Measurements from ENCODE around the gene TOMM40L.

- TF ChIP-seq EP300 (conservative IDR thresholded peaks at IDR 0.05; ENCODE audit: poor library complexity, severe bottlenecking) (no peak), RAD21 (conservative IDR thresholded peaks at IDR 0.05) (no peak)
- TF ChIP-seq, protein P1, sequence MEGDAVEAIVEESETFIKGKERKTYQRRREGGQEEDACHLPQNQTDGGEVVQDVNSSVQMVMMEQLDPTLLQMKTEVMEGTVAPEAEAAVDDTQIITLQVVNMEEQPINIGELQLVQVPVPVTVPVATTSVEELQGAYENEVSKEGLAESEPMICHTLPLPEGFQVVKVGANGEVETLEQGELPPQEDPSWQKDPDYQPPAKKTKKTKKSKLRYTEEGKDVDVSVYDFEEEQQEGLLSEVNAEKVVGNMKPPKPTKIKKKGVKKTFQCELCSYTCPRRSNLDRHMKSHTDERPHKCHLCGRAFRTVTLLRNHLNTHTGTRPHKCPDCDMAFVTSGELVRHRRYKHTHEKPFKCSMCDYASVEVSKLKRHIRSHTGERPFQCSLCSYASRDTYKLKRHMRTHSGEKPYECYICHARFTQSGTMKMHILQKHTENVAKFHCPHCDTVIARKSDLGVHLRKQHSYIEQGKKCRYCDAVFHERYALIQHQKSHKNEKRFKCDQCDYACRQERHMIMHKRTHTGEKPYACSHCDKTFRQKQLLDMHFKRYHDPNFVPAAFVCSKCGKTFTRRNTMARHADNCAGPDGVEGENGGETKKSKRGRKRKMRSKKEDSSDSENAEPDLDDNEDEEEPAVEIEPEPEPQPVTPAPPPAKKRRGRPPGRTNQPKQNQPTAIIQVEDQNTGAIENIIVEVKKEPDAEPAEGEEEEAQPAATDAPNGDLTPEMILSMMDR (IDR thresholded peaks at IDR 0.05; ENCODE audit: poor library complexity, severe bottlenecking) = no peak
Measured at GRCh38 chr1:161259345-161259702, 33.5 kb downstream of the TOMM40L start.
